GM12873 (cell line): ENCODE results near the gene UFSP1.

Experiments
- CTCF ChIP-seq: IDR thresholded peaks from 2 replicates; pipeline ENCODE4 v1.5.1; 2012; ENCODE audit warnings: low read depth, mild to moderate bottlenecking, moderate library complexity, low read length, control low read depth; ENCODE audit not compliant: insufficient read depth; ENCODE audit errors: missing control alignments

Gene UFSP1

GRCh38 chr7:100847360-100847759, 42.2 kb downstream of the UFSP1 start:
- no peak for TF ChIP-seq CTCF

- no peak for TF ChIP-seq CTCF
These were observed 48.9 kb downstream of the UFSP1 start for GRCh38 chr7:100840470-100841100.

GRCh38 chr7:100839361-100839760, 50.2 kb downstream of the UFSP1 start:
- no peak for TF ChIP-seq CTCF
